Neural cell (in vitro differentiated cells): ENCODE measurements around the gene PRMT5. TPM values are rescaled to one million over a fixed set of nuclear protein-coding genes. Genes with fewer than 3 reads are reported as not detected.

Experiments
- H2AFZ ChIP-seq: fragments of 200-600, 300-800 bp; sonication (generic), shearing (Covaris generic); 2 replicates; pipeline ENCODE4 v1.6.0; 2014; ENCODE audit warnings: low read depth, mild to moderate bottlenecking, antibody characterized with exemption, low read length, moderate library complexity
- H3F3A ChIP-seq: fragments of 200-600 bp; shearing (Covaris generic); 2 replicates; pipeline ENCODE4 v1.6.1; 2016; ENCODE audit warnings: mild to moderate bottlenecking, moderate library complexity, mixed read lengths, antibody characterized with exemption, low read length; ENCODE audit not compliant: insufficient read depth, poor library complexity, severe bottlenecking
- H3K27ac ChIP-seq: fragments of 200-600, 300-800 bp; sonication (generic), shearing (Covaris generic); 2 replicates; pipeline ENCODE4 v1.5.1; 2014; ENCODE audit warnings: mild to moderate bottlenecking, low read length, moderate library complexity
- H3K27me3 ChIP-seq: fragments of 300-800, 200-600 bp; sonication (generic), shearing (Covaris generic); 2 replicates; pipeline ENCODE4 v1.6.0; 2014; ENCODE audit warnings: mild to moderate bottlenecking, low read depth, low read length, moderate library complexity; ENCODE audit not compliant: insufficient read depth
- H3K36me3 ChIP-seq: fragments of 300-800, 200-600 bp; sonication (generic), shearing (Covaris generic); 2 replicates; pipeline ENCODE4 v1.5.1; 2014; ENCODE audit warnings: mild to moderate bottlenecking, antibody characterized with exemption, low read length, moderate library complexity; ENCODE audit not compliant: insufficient read depth
- H3K4me2 ChIP-seq: fragments of 300-800, 200-600 bp; sonication (generic), shearing (Covaris generic); 2 replicates; pipeline ENCODE4 v1.6.0; 2014; ENCODE audit warnings: mild to moderate bottlenecking, low read length
- H3K4me3 ChIP-seq: fragments of 300-800, 200-600 bp; sonication (generic), shearing (Covaris generic); 2 replicates; pipeline ENCODE4 v1.5.1; 2014; ENCODE audit warnings: mild to moderate bottlenecking, low read length, moderate library complexity
- H3K79me2 ChIP-seq: fragments of 200-600 bp; shearing (Covaris generic); replicated peaks from 2 replicates; pipeline ENCODE4 v1.6.0; 2014; ENCODE audit warnings: mild to moderate bottlenecking, low read length, moderate library complexity; ENCODE audit not compliant: insufficient read depth
- H3K9ac ChIP-seq: fragments of 300-800, 200-600 bp; sonication (generic), shearing (Covaris generic); 2 replicates; pipeline ENCODE4 v1.6.1; 2016; ENCODE audit warnings: mild to moderate bottlenecking, low read length, mixed read lengths
- H3K9me2 ChIP-seq: fragments of 200-600 bp; shearing (Covaris generic); 2 replicates; pipeline ENCODE4 v1.6.1; 2016; ENCODE audit warnings: mild to moderate bottlenecking, low read length, mixed read lengths; ENCODE audit not compliant: insufficient read depth
- H3K9me3 ChIP-seq: fragments of 200-600, 300-800 bp; sonication (generic), shearing (Covaris generic); 2 replicates; pipeline ENCODE4 v1.6.1; 2016; ENCODE audit warnings: mild to moderate bottlenecking, mixed run types, low read length, moderate library complexity, mixed read lengths
- H4K20me1 ChIP-seq: fragments of 200-600 bp; shearing (Covaris generic); 2 replicates; pipeline ENCODE4 v1.6.1; 2016; ENCODE audit warnings: mild to moderate bottlenecking, mixed run types; ENCODE audit not compliant: insufficient read depth
- EP300 ChIP-seq: fragments of 450-650 bp; conservative IDR thresholded peaks from 2 replicates; pipeline ENCODE4 v1.6.1; 2014; ENCODE audit warnings: antibody characterized with exemption, mild to moderate bottlenecking, moderate library complexity; ENCODE audit not compliant: poor library complexity, severe bottlenecking
- EZH2 ChIP-seq: fragments of 200-600, 300-800 bp; shearing (Covaris generic), sonication (generic); IDR thresholded peaks from 2 replicates; pipeline ENCODE4 v1.6.1; 2014; ENCODE audit warnings: antibody characterized with exemption, low read length, borderline replicate concordance, mild to moderate bottlenecking; ENCODE audit not compliant: insufficient read depth, poor library complexity, severe bottlenecking
- MXI1 ChIP-seq: fragments of 450-650 bp; conservative IDR thresholded peaks from 2 replicates; pipeline ENCODE4 v1.6.1; 2014; ENCODE audit warnings: antibody characterized with exemption, mild to moderate bottlenecking; ENCODE audit not compliant: poor library complexity, severe bottlenecking
- POLR2AphosphoS5 ChIP-seq: IDR thresholded peaks from 2 replicates; pipeline ENCODE4 v1.6.1; 2012
- RAD21 ChIP-seq: fragments of 450-650 bp; conservative IDR thresholded peaks from 2 replicates; pipeline ENCODE4 v1.6.1; 2014; ENCODE audit warnings: antibody characterized with exemption, mild to moderate bottlenecking, moderate library complexity
- SMC3 ChIP-seq: fragments of 450-650 bp; conservative IDR thresholded peaks from 2 replicates; pipeline ENCODE4 v1.6.1; 2014; ENCODE audit warnings: antibody characterized with exemption, mild to moderate bottlenecking, moderate library complexity; ENCODE audit not compliant: poor library complexity
- TAF1 ChIP-seq: IDR thresholded peaks from 2 replicates; pipeline ENCODE4 v1.6.1; 2012; ENCODE audit warnings: low read depth
- polyA plus RNA-seq: library from polyadenylated mRNA; depleted of rRNA; stranded (reverse); fragments of >200 nt; gene quantifications from 2 replicates; pipeline ENCODE4 v1.2.3, GENCODE V29; 2014
- TF ChIP-seq, protein P1 (sequence below): fragments of 450-650 bp; IDR thresholded peaks from 2 replicates; pipeline ENCODE4 v1.5.1; 2014; ENCODE audit warnings: antibody characterized with exemption, mild to moderate bottlenecking, moderate library complexity; ENCODE audit not compliant: poor library complexity, severe bottlenecking
- TF ChIP-seq, protein P2 (sequence below): IDR thresholded peaks from 2 replicates; pipeline ENCODE4 v1.6.1; 2012; ENCODE audit warnings: borderline replicate concordance

The PRMT5 gene
- polyA plus RNA-seq, 1 donor from 2014 or later: 102 TPM

DNA sequence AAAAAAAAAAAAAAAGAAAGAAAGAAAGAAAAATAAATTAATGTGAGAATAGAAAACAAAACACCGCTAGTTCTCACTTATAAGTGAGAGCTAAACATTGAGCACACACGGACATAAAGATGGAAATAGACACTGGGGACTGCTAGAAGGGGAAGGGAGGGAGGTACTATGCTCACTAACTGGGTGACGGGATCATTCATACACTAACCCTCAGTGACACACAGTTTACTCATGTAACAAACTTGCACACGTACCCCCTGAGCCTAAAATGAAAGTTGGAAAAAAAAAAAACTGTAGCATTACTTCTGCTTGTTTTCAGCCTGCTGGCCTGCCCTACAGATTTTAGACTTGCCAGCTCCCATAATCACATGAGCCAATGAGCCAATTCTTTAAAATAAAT, 10.5 kb upstream of the PRMT5 start:
- no peak overlapping the region for H3K9ac ChIP-seq
- H3K9me3 ChIP-seq: no peaks in the 10 kb centered on the region
- H3K27ac ChIP-seq: no peak overlapping the region
- no peaks in the 10 kb centered on the region for H3K36me3 ChIP-seq
- H2AFZ ChIP-seq: no peak overlapping the region
- no peaks in the 10 kb centered on the region for H4K20me1 ChIP-seq
- H3K4me2 ChIP-seq: no peak overlapping the region
- no peaks in the 10 kb centered on the region for H3K79me2 ChIP-seq
- H3K27me3 ChIP-seq: no peaks in the 10 kb centered on the region
- no peak overlapping the region for H3K4me3 ChIP-seq
- TF ChIP-seq POLR2AphosphoS5 (no peak), SMC3 (no peak), RAD21 (no peak), EP300 (no peak), TAF1 (no peak), EZH2 (no peak), MXI1 (no peak)
- TF ChIP-seq, protein P1, sequence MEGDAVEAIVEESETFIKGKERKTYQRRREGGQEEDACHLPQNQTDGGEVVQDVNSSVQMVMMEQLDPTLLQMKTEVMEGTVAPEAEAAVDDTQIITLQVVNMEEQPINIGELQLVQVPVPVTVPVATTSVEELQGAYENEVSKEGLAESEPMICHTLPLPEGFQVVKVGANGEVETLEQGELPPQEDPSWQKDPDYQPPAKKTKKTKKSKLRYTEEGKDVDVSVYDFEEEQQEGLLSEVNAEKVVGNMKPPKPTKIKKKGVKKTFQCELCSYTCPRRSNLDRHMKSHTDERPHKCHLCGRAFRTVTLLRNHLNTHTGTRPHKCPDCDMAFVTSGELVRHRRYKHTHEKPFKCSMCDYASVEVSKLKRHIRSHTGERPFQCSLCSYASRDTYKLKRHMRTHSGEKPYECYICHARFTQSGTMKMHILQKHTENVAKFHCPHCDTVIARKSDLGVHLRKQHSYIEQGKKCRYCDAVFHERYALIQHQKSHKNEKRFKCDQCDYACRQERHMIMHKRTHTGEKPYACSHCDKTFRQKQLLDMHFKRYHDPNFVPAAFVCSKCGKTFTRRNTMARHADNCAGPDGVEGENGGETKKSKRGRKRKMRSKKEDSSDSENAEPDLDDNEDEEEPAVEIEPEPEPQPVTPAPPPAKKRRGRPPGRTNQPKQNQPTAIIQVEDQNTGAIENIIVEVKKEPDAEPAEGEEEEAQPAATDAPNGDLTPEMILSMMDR: no peak
- TF ChIP-seq, protein P2, sequence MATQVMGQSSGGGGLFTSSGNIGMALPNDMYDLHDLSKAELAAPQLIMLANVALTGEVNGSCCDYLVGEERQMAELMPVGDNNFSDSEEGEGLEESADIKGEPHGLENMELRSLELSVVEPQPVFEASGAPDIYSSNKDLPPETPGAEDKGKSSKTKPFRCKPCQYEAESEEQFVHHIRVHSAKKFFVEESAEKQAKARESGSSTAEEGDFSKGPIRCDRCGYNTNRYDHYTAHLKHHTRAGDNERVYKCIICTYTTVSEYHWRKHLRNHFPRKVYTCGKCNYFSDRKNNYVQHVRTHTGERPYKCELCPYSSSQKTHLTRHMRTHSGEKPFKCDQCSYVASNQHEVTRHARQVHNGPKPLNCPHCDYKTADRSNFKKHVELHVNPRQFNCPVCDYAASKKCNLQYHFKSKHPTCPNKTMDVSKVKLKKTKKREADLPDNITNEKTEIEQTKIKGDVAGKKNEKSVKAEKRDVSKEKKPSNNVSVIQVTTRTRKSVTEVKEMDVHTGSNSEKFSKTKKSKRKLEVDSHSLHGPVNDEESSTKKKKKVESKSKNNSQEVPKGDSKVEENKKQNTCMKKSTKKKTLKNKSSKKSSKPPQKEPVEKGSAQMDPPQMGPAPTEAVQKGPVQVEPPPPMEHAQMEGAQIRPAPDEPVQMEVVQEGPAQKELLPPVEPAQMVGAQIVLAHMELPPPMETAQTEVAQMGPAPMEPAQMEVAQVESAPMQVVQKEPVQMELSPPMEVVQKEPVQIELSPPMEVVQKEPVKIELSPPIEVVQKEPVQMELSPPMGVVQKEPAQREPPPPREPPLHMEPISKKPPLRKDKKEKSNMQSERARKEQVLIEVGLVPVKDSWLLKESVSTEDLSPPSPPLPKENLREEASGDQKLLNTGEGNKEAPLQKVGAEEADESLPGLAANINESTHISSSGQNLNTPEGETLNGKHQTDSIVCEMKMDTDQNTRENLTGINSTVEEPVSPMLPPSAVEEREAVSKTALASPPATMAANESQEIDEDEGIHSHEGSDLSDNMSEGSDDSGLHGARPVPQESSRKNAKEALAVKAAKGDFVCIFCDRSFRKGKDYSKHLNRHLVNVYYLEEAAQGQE: no peak
- H3F3A ChIP-seq: no peaks in the 10 kb centered on the region
- H3K9me2 ChIP-seq: no peaks in the 10 kb centered on the region

DNA sequence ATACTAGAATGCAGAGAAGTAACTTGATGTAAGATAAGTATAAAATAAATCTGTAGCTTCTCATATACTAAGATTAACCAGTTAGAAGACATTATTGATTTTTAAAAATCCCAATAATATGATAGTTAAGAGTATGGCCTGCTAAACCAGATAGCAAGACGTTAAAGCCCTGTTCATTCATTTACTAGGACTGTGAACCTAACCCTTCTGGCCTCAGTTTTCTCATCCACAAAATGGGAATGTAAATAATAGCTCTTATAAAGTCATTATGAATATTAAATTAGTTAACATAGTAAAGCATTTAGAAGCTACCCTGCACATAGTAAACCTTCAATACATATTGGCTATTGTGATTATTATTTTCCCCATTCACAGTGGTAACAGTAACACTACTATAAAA, 6.0 kb upstream of the PRMT5 start:
- no peak overlapping the region for H3K4me2 ChIP-seq
- no peaks in the 10 kb centered on the region for H3K9me2 ChIP-seq
- TF ChIP-seq EZH2 (no peak), TAF1 (no peak), EP300 (no peak), MXI1 (no peak), RAD21 (no peak), SMC3 (no peak), POLR2AphosphoS5 (no peak)
- TF ChIP-seq, protein P1: no peak
- TF ChIP-seq, protein P2: no peak
- H3K4me3 ChIP-seq: no peak overlapping the region
- no peak overlapping the region for H3K9ac ChIP-seq
- H3K36me3 ChIP-seq: no peaks in the 10 kb centered on the region
- peaks cover under 1% of the 10 kb centered on the region for H3F3A ChIP-seq
- H4K20me1 ChIP-seq: no peaks in the 10 kb centered on the region
- no peaks in the 10 kb centered on the region for H3K9me3 ChIP-seq
- no peaks in the 10 kb centered on the region for H3K27me3 ChIP-seq
- no peak overlapping the region for H2AFZ ChIP-seq
- no peaks in the 10 kb centered on the region for H3K79me2 ChIP-seq
- H3K27ac ChIP-seq: no peak overlapping the region
